WTC11 (cell line): ENCODE measurements around the gene TRPC3. TPM values are rescaled to one million over a fixed set of nuclear protein-coding genes. Genes with fewer than 3 reads are reported as not detected.

Experiments
- ATAC-seq: fragments of 200-7000 bp; cut with Tn5 transposase; 2 replicates; pipeline ENCODE4 v1.10.0; 2021; ENCODE audit warnings: mild to moderate bottlenecking, moderate library complexity
- CTCF ChIA-PET: fragments of 300-600 bp; sonication (Branson Sonifier 250); formaldehyde crosslinking; loops from one replicate; lab custom pipeline; 2021; ENCODE audit warnings: antibody characterized with exemption; lab: Charles Lee
- POLR2A ChIA-PET: fragments of 350-600 bp; sonication (Branson Sonifier 250); formaldehyde crosslinking; loops from one replicate; lab custom pipeline; 2021; ENCODE audit warnings: antibody characterized with exemption; lab: Charles Lee
- DNase-seq: peaks from one replicate; pipeline ENCODE4 v3.0.0; 2021; ENCODE audit warnings: low spot score
- H3K27ac Mint-ChIP-seq: 2 replicates; pipeline ENCODE4 v1.8.0; 2021; ENCODE audit warnings: mixed read lengths
- H3K27me3 Mint-ChIP-seq: 2 replicates; pipeline ENCODE4 v1.8.0; 2021; ENCODE audit warnings: low read depth, mild to moderate bottlenecking, moderate library complexity, mixed read lengths
- H3K36me3 Mint-ChIP-seq: 2 replicates; pipeline ENCODE4 v1.8.0; 2021; ENCODE audit warnings: mixed read lengths
- H3K4me1 Mint-ChIP-seq: 2 replicates; pipeline ENCODE4 v1.8.0; 2022; ENCODE audit warnings: mixed read lengths
- H3K4me3 Mint-ChIP-seq: 2 replicates; pipeline ENCODE4 v1.8.0; 2021; ENCODE audit warnings: mild to moderate bottlenecking, moderate library complexity, mixed read lengths
- H3K9me3 Mint-ChIP-seq: 2 replicates; pipeline ENCODE4 v1.8.0; 2021; ENCODE audit warnings: mixed read lengths
- AFF4 ChIP-seq: sonication (generic); formaldehyde crosslinking; IDR thresholded peaks from 2 replicates; pipeline ENCODE4 v1.8.1; 2023; ENCODE audit warnings: mild to moderate bottlenecking, missing genetic modification reagents, borderline replicate concordance
- AR ChIP-seq: fragments of 250-450 bp; sonication (Bioruptor Pico); IDR thresholded peaks from 2 replicates; pipeline ENCODE4 v1.9.0; 2021; ENCODE audit warnings: mild to moderate bottlenecking
- ATF2 ChIP-seq: sonication (generic); formaldehyde crosslinking; IDR thresholded peaks from 2 replicates; pipeline ENCODE4 v1.8.1; 2022; ENCODE audit warnings: low read depth, missing genetic modification reagents, borderline replicate concordance
- CREM ChIP-seq: sonication (generic); formaldehyde crosslinking; IDR thresholded peaks from 2 replicates; pipeline ENCODE4 v1.8.1; 2022; ENCODE audit warnings: mild to moderate bottlenecking, missing genetic modification reagents, moderate library complexity
- CTCF ChIP-seq: fragments of 200-600 bp; IDR thresholded peaks from 2 replicates; pipeline ENCODE4 v1.8.0; 2022; ENCODE audit warnings: antibody characterized with exemption
- ESRRA ChIP-seq: sonication (generic); formaldehyde crosslinking; IDR thresholded peaks from 2 replicates; pipeline ENCODE4 v1.8.1; 2022; ENCODE audit warnings: mild to moderate bottlenecking, missing genetic modification reagents, borderline replicate concordance
- FOXK1 ChIP-seq: sonication (generic); formaldehyde crosslinking; IDR thresholded peaks from 2 replicates; pipeline ENCODE4 v1.8.0; 2022; ENCODE audit warnings: mild to moderate bottlenecking, moderate library complexity, missing genetic modification reagents
- IRF1 ChIP-seq: sonication (generic); formaldehyde crosslinking; IDR thresholded peaks from 2 replicates; pipeline ENCODE4 v1.8.0; 2023; ENCODE audit warnings: missing genetic modification reagents
- IRF2 ChIP-seq: sonication (generic); formaldehyde crosslinking; IDR thresholded peaks from 2 replicates; pipeline ENCODE4 v1.8.0; 2022; ENCODE audit warnings: low read depth, missing genetic modification reagents, borderline replicate concordance
- JAZF1 ChIP-seq: fragments of 250-450 bp; sonication (Bioruptor Pico); IDR thresholded peaks from 2 replicates; pipeline ENCODE4 v1.9.0; 2021; ENCODE audit warnings: moderate library complexity, mild to moderate bottlenecking, inconsistent platforms
- MLX ChIP-seq: sonication (generic); formaldehyde crosslinking; IDR thresholded peaks from 2 replicates; pipeline ENCODE4 v1.8.1; 2023; ENCODE audit warnings: mild to moderate bottlenecking, missing genetic modification reagents, moderate library complexity
- MXD4 ChIP-seq: fragments of 250-450 bp; sonication (Bioruptor Pico); IDR thresholded peaks from 2 replicates; pipeline ENCODE4 v1.8.0; 2021; ENCODE audit warnings: mild to moderate bottlenecking, moderate library complexity, borderline replicate concordance
- NFATC4 ChIP-seq: fragments of 250-450 bp; sonication (Bioruptor Pico); IDR thresholded peaks from 2 replicates; pipeline ENCODE4 v1.9.0; 2021; ENCODE audit warnings: mild to moderate bottlenecking
- NR1H2 ChIP-seq: sonication (generic); formaldehyde crosslinking; IDR thresholded peaks from 2 replicates; pipeline ENCODE4 v1.9.0; 2021; ENCODE audit warnings: mild to moderate bottlenecking, moderate library complexity, missing genetic modification reagents
- NR3C1 ChIP-seq: sonication (generic); formaldehyde crosslinking; conservative IDR thresholded peaks from 2 replicates; pipeline ENCODE4 v1.8.1; 2023; ENCODE audit warnings: low read depth, mild to moderate bottlenecking, missing genetic modification reagents
- USF1 ChIP-seq: sonication (generic); formaldehyde crosslinking; IDR thresholded peaks from 2 replicates; pipeline ENCODE4 v1.8.0; 2022; ENCODE audit warnings: mild to moderate bottlenecking, missing genetic modification reagents
- ZBTB21 ChIP-seq: sonication (generic); formaldehyde crosslinking; IDR thresholded peaks from 2 replicates; pipeline ENCODE4 v1.8.1; 2023; ENCODE audit warnings: mild to moderate bottlenecking, missing genetic modification reagents, borderline replicate concordance
- ZNF138 ChIP-seq: sonication (generic); formaldehyde crosslinking; conservative IDR thresholded peaks from 2 replicates; pipeline ENCODE4 v1.8.1; 2022; ENCODE audit warnings: mild to moderate bottlenecking, moderate library complexity, missing genetic modification reagents
- ZNF232 ChIP-seq: sonication (generic); formaldehyde crosslinking; IDR thresholded peaks from 2 replicates; pipeline ENCODE4 v1.8.0; 2022; ENCODE audit warnings: mild to moderate bottlenecking, missing genetic modification reagents
- ZNF317 ChIP-seq: sonication (generic); formaldehyde crosslinking; IDR thresholded peaks from 2 replicates; pipeline ENCODE4 v1.8.1; 2023; ENCODE audit warnings: low read depth, mild to moderate bottlenecking, moderate library complexity, missing genetic modification reagents, borderline replicate concordance
- ZNF671 ChIP-seq: fragments of 250-450 bp; sonication (Bioruptor Pico); IDR thresholded peaks from 2 replicates; pipeline ENCODE4 v1.8.0; 2021; ENCODE audit warnings: mild to moderate bottlenecking
- total RNA-seq: library from RNA; stranded (reverse); gene quantifications from 3 replicates; pipeline ENCODE4 v1.2.3, GENCODE V29; 2021

TRPC3 gene
- total RNA-seq, 1 experiment from 2014 or later: 0.26 TPM

- POLR2A ChIA-PET: no interaction called here
- peaks cover 31% of the 10 kb centered on the region for H3K27me3 Mint-ChIP-seq
- H3K27ac Mint-ChIP-seq: no peak overlapping the region
- DNase-seq: no peak
- H3K9me3 Mint-ChIP-seq: no peaks in the 10 kb centered on the region
- TF ChIP-seq AR (CRISPR knock-in tag) (no peak), CTCF (no peak), ESRRA (CRISPR knock-in tag) (no peak), ZNF671 (CRISPR knock-in tag) (no peak), MXD4 (CRISPR knock-in tag) (no peak), NR1H2 (CRISPR knock-in tag) (no peak), ZNF232 (no peak), CREM (CRISPR knock-in tag) (no peak)
- TF ChIP-seq, all 79 proteins: peak for 0
- ATAC-seq: no peak
- CTCF ChIA-PET: no interaction called here
- Mint-ChIP-seq H3K4me3 (no peak overlapping the region), H3K36me3 (no peaks in the 10 kb centered on the region), H3K4me1 (no peaks in the 10 kb centered on the region)
These were observed 6.9 kb upstream of the TRPC3 start for GRCh38 chr4:121958777-121959176.

- Mint-ChIP-seq H3K36me3 (no peaks in the 10 kb centered on the region), H3K27me3 (peaks cover 46% of the 10 kb centered on the region), H3K27ac (no peak overlapping the region), H3K9me3 (no peaks in the 10 kb centered on the region), H3K4me3 (no peak overlapping the region), H3K4me1 (peaks cover 2% of the 10 kb centered on the region)
- CTCF ChIA-PET: no interaction called here
- DNase-seq (no peak), ATAC-seq (no peak)
- TF ChIP-seq ESRRA (CRISPR knock-in tag) (no peak), ZBTB21 (CRISPR knock-in tag) (no peak), NR3C1 (CRISPR knock-in tag) (no peak), FOXK1 (CRISPR knock-in tag) (no peak)
- POLR2A ChIA-PET: no interaction called here
These were observed 5.4 kb upstream of the TRPC3 start for GRCh38 chr4:121957266-121957665.

GRCh38 chr4:121953860-121954259 lies 2.0 kb upstream of the TRPC3 start:
- H3K4me3 Mint-ChIP-seq: no peak overlapping the region
- H3K36me3 Mint-ChIP-seq: no peaks in the 10 kb centered on the region
- peaks cover 8% of the 10 kb centered on the region for H3K4me1 Mint-ChIP-seq
- H3K27ac Mint-ChIP-seq: no peak overlapping the region
- POLR2A ChIA-PET: no interaction called here
- CTCF ChIA-PET: no interaction called here
- no peaks in the 10 kb centered on the region for H3K9me3 Mint-ChIP-seq
- ATAC-seq: no peak
- peaks cover 77% of the 10 kb centered on the region for H3K27me3 Mint-ChIP-seq
- DNase-seq: no peak
- TF ChIP-seq ZNF138 (CRISPR knock-in tag): no peak
- no peak for TF ChIP-seq ZNF317 (CRISPR knock-in tag)
- no peak for TF ChIP-seq MLX (CRISPR knock-in tag)
- TF ChIP-seq IRF1: no peak
- no peak for TF ChIP-seq IRF2 (CRISPR knock-in tag)
- TF ChIP-seq USF1: no peak
- TF ChIP-seq ATF2 (CRISPR knock-in tag): no peak
- no peak for TF ChIP-seq JAZF1 (CRISPR knock-in tag)
- TF ChIP-seq AFF4 (CRISPR knock-in tag): no peak
- TF ChIP-seq NFATC4 (CRISPR knock-in tag): no peak
